Measurements from ENCODE around the gene AOC3. TPM values are rescaled to one million over a fixed set of nuclear protein-coding genes. Genes with fewer than 3 reads are reported as not detected.

Gene AOC3
- total and polyA plus RNA-seq, 2 of the 13 experiments (the other 11 are each of a cell fraction or from before 2014, with no cell fraction given) = 8.7 to 51.7 TPM

- TF ChIP-seq HNRNPUL1 (IDR thresholded peaks at IDR 0.05; ENCODE audit: low read depth, low read length) (no peak), ZBTB33 (CRISPR knock-in tag; IDR thresholded peaks at IDR 0.05) (no peak), MBD4 (IDR thresholded peaks at IDR 0.05; ENCODE audit: borderline replicate concordance, low read length) (no peak), SKIL (CRISPR knock-in tag; IDR thresholded peaks at IDR 0.05; ENCODE audit: borderline replicate concordance) (peak; percentile 83), ZNF615 (CRISPR knock-in tag; IDR thresholded peaks at IDR 0.05; ENCODE audit: borderline replicate concordance) (no peak), ZNF891 (CRISPR knock-in tag; IDR thresholded peaks at IDR 0.05) (no peak), SRY (CRISPR knock-in tag; IDR thresholded peaks at IDR 0.05) (no peak), USF2 (IDR thresholded peaks at IDR 0.05; ENCODE audit: low read depth, low read length) (no peak), USF2 (CRISPR knock-in tag; IDR thresholded peaks at IDR 0.05; ENCODE audit: borderline replicate concordance) (no peak), ZNF431 (CRISPR knock-in tag; IDR thresholded peaks at IDR 0.05; ENCODE audit: borderline replicate concordance, low read depth) (0 out of 2 replicates have a peak, but pooled peaks have one; percentile 38), BRD4 (CRISPR knock-in tag; IDR thresholded peaks at IDR 0.05) (no peak), TAF15 (IDR thresholded peaks at IDR 0.05; ENCODE audit: low read depth, low read length, poor library complexity, severe bottlenecking) (no peak), MYNN (CRISPR knock-in tag; IDR thresholded peaks at IDR 0.05; ENCODE audit: low read depth) (no peak), MED1 (CRISPR knock-in tag; IDR thresholded peaks at IDR 0.05) (peak; percentile 83), THRA (CRISPR knock-in tag; IDR thresholded peaks at IDR 0.05; ENCODE audit: borderline replicate concordance) (peak; percentile 88; the same call in 1 of the 2 replicates), ATF7-NPFF (CRISPR knock-in tag; IDR thresholded peaks at IDR 0.05; ENCODE audit: low read depth) (no peak), IRF9 (CRISPR knock-in tag; IDR thresholded peaks at IDR 0.05; ENCODE audit: borderline replicate concordance) (no peak), ZNF362 (CRISPR knock-in tag; IDR thresholded peaks at IDR 0.05; ENCODE audit: borderline replicate concordance) (no peak), GATAD2A (CRISPR knock-in tag; IDR thresholded peaks at IDR 0.05) (0 out of 2 replicates have a peak, but pooled peaks have one; percentile 37)
Measured at GRCh38 chr17:42898147-42898811, 47.3 kb downstream of the AOC3 start (continued).

Measured in HepG2 (cell line).